H1 (cell line): ENCODE results near the gene BCL2. TPM values are rescaled to one million over a fixed set of nuclear protein-coding genes. Genes with fewer than 3 reads are reported as not detected.

Experiments
- polyA plus RNA-seq, 7 experiments: library from polyadenylated mRNA; depleted of rRNA in 3 of 7; stranded (reverse) in 5 of 7; unstranded in 2 of 7; fragments of >200 nt in 5 of 7; fragments of 200-250 nt in 2 of 7; gene quantifications; 1 replicate in 5 of 7; 2 replicates in 1 of 7; 4 replicates in 1 of 7; pipeline versions ENCODE4 v1.2.1 to v1.2.3, GENCODE V29; 2011 to 2013; ENCODE audit warnings: missing spikeins in 2 of 7, mixed read lengths in 2 of 7
- small RNA-seq: library from polyadenylated mRNA; stranded (forward); fragments of <200 nt; extraction: miRNeasy Mini kit (QIAGEN cat#:217004); gene quantifications from one replicate; pipeline ENCODE3, GENCODE V24; 2013; ENCODE audit not compliant: insufficient read depth
- total RNA-seq: library from RNA; stranded (reverse); fragmentation: NEBNext Ultra II Directional; extraction: Animal tissue kit (Norgen Biotek cat#: 25700); gene quantifications from 2 replicates; pipeline ENCODE4 v1.2.1, GENCODE V29; 2021

BCL2 gene
- total and polyA plus RNA-seq, 2 of the 8 experiments (the other 6 are each of a cell fraction or from before 2014, with no cell fraction given): 0.59 to 4.5 TPM

Small RNA genes lying within 50 kb of the gene (small RNA-seq; reads per million reads assigned to genes)
- not detected for gene AC022726.1

Other genes starting within 250 kb of the BCL2 start
- 43.5 and 50.5 TPM in 2 replicates for gene KDSR, start 47.4 kb upstream of the BCL2 start, total RNA-seq
- 10.7 and 12.4 TPM in 2 replicates for gene KDSR, start 47.4 kb upstream of the BCL2 start, polyA plus RNA-seq (2011; rRNA removed)
- gene VPS4B, start 102.7 kb upstream of the BCL2 start, total RNA-seq: 42.7 and 45.3 TPM in 2 replicates
- gene VPS4B, start 102.7 kb upstream of the BCL2 start, polyA plus RNA-seq (2011; rRNA removed): 6.1 and 7.2 TPM in 2 replicates
- gene SERPINB5, start 157.2 kb upstream of the BCL2 start, total RNA-seq: 0.23 TPM in 1 of 2 replicates, not detected in the other
- 0.03 TPM in 1 of 2 replicates, not detected in the other for gene SERPINB5, start 157.2 kb upstream of the BCL2 start, polyA plus RNA-seq (2011; rRNA removed)
- not detected in 2 replicates for gene SERPINB12, start 222.6 kb upstream of the BCL2 start, total RNA-seq
- gene SERPINB12, start 222.6 kb upstream of the BCL2 start, polyA plus RNA-seq (2011; rRNA removed): not detected in 2 replicates